ENCODE measurements around the gene F10.

The F10 gene

GRCh38 chr13:113176822-113177221, 54.2 kb downstream of the F10 start:
- no peak for DNase-seq

GRCh38 chr13:113178070-113178895, 55.7 kb downstream of the F10 start:
- DNase-seq, result no peak

GRCh38 chr13:113178896-113179167, 56.2 kb downstream of the F10 start:
- no peak for DNase-seq

GRCh38 chr13:113179374-113180230, 57.0 kb downstream of the F10 start:
- no peak for DNase-seq

GRCh38 chr13:113182046-113182445, 59.4 kb downstream of the F10 start:
- no peak for DNase-seq

GRCh38 chr13:113183450-113184129, 61.0 kb downstream of the F10 start:
- DNase-seq, result no peak

- DNase-seq, result peak; percentile 35
These were observed 62.2 kb downstream of the F10 start for GRCh38 chr13:113184568-113185440.

- DNase-seq, result no peak
These were observed 63.7 kb downstream of the F10 start for GRCh38 chr13:113186061-113186900.

- peak; percentile 67 for DNase-seq
These were observed 64.7 kb downstream of the F10 start for GRCh38 chr13:113187263-113187669.

- no peak for DNase-seq
These were observed 65.5 kb downstream of the F10 start for GRCh38 chr13:113187883-113188665.

GRCh38 chr13:113190181-113190580, 67.6 kb downstream of the F10 start:
- DNase-seq, result no peak

- DNase-seq, result no peak
These were observed 69.7 kb downstream of the F10 start for GRCh38 chr13:113192279-113192678.

GRCh38 chr13:113192902-113193301, 70.3 kb downstream of the F10 start:
- no peak for DNase-seq

- no peak for DNase-seq
These were observed 72.8 kb downstream of the F10 start for GRCh38 chr13:113195360-113195759.

GRCh38 chr13:113196970-113197737, 74.6 kb downstream of the F10 start:
- no peak for DNase-seq

All from activated CD4-positive, alpha-beta T cell treated with anti-CD3 and anti-CD28 coated beads, Interleukin-2, Interleukin-6, amounts not matched to agents 100 ng/mL and 50 ng/mL, durations not matched to agents 16 hours and 8 hours (primary cell).